Measurements from ENCODE around the gene SYT17.

- TF ChIP-seq CTCF (conservative IDR thresholded peaks at IDR 0.05) (no peak; the same call in 1 of the 2 replicates), ZFX (IDR thresholded peaks at IDR 0.05) (no peak)
Observed at GRCh38 chr16:19177111-19177739, 9.2 kb downstream of the SYT17 start.

All from C4-2B (cell line).